ENCODE measurements around the gene CCDC12. TPM values are rescaled to one million over a fixed set of nuclear protein-coding genes. Genes with fewer than 3 reads are reported as not detected.

The CCDC12 gene
- total and polyA plus RNA-seq, 9 of the 15 experiments (the other 6 are each of a cell fraction or from before 2014, with no cell fraction given) = 8.9 to 201 (median 86.9) TPM

GRCh38 chr3:46976326-46977190 lies at the start of gene CCDC12 (continued):
- TF ChIP-seq ARNT (IDR thresholded peaks at IDR 0.05) (peak in 1 of 2 experiments; percentile 89; a peak in 2 of 4 replicates), PHF21A (IDR thresholded peaks at IDR 0.05; ENCODE audit: borderline replicate concordance, low read depth) (peak; percentile 73; the same call in 1 of the 2 replicates), RNF2 (IDR thresholded peaks at IDR 0.05) (peak; percentile 67; the same call in 1 of the 2 replicates), MEF2A (IDR thresholded peaks at IDR 0.05; ENCODE audit: control insufficient read depth, low read depth, low read length) (0 out of 2 replicates have a peak, but pooled peaks have one; percentile 32), HDAC8 (tag; IDR thresholded peaks at IDR 0.05) (no peak; the same call in 1 of the 2 replicates), FOXK1 (CRISPR knock-in tag; IDR thresholded peaks at IDR 0.05; ENCODE audit: borderline replicate concordance) (peak; percentile 70; the same call in 1 of the 2 replicates), ZNF316 (IDR thresholded peaks at IDR 0.05) (peak; percentile 95), EHMT2 (IDR thresholded peaks at IDR 0.05) (peak; percentile 76; the same call in 1 of the 2 replicates), POLR2G (IDR thresholded peaks at IDR 0.05; ENCODE audit: low read depth, low read length) (peak; percentile 93), SREBF2 (CRISPR knock-in tag; IDR thresholded peaks at IDR 0.05) (no peak), SMAD4 (CRISPR knock-in tag; conservative IDR thresholded peaks at IDR 0.05) (peak; percentile 79), HLTF (IDR thresholded peaks at IDR 0.05) (peak; percentile 83; the same call in 1 of the 2 replicates), OTX1 (CRISPR knock-in tag; IDR thresholded peaks at IDR 0.05) (peak; percentile 92), HDAC1 (IDR thresholded peaks at IDR 0.05) (peak in 1 of 2 experiments; percentile 95; a peak in 2 of 4 replicates), CXXC5 (CRISPR knock-in tag; IDR thresholded peaks at IDR 0.05) (peak; percentile 76), NFE2 (IDR thresholded peaks at IDR 0.05; ENCODE audit: low read depth) (peak; percentile 93), ELF4 (CRISPR knock-in tag; IDR thresholded peaks at IDR 0.05) (peak; percentile 95), ZBTB11 (CRISPR knock-in tag; IDR thresholded peaks at IDR 0.05) (no peak), ZNF778 (CRISPR knock-in tag; IDR thresholded peaks at IDR 0.05) (no peak), ELF2 (CRISPR knock-in tag; IDR thresholded peaks at IDR 0.05) (0 out of 2 replicates have a peak, but pooled peaks have one; percentile 7), ZNF324 (CRISPR knock-in tag; IDR thresholded peaks at IDR 0.05) (peak; percentile 54; the same call in 1 of the 2 replicates), ZNF57 (CRISPR knock-in tag; IDR thresholded peaks at IDR 0.05) (0 out of 2 replicates have a peak, but pooled peaks have one; percentile 40)
- TF ChIP-seq, protein P1, sequence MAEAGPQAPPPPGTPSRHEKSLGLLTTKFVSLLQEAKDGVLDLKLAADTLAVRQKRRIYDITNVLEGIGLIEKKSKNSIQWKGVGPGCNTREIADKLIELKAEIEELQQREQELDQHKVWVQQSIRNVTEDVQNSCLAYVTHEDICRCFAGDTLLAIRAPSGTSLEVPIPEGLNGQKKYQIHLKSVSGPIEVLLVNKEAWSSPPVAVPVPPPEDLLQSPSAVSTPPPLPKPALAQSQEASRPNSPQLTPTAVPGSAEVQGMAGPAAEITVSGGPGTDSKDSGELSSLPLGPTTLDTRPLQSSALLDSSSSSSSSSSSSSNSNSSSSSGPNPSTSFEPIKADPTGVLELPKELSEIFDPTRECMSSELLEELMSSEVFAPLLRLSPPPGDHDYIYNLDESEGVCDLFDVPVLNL (CRISPR knock-in tag; IDR thresholded peaks at IDR 0.05; ENCODE audit: low read depth) = peak; percentile 70; the same call in 1 of the 2 replicates
- TF ChIP-seq, protein P2, sequence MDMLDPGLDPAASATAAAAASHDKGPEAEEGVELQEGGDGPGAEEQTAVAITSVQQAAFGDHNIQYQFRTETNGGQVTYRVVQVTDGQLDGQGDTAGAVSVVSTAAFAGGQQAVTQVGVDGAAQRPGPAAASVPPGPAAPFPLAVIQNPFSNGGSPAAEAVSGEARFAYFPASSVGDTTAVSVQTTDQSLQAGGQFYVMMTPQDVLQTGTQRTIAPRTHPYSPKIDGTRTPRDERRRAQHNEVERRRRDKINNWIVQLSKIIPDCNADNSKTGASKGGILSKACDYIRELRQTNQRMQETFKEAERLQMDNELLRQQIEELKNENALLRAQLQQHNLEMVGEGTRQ (CRISPR knock-in tag; IDR thresholded peaks at IDR 0.05) = no peak
